GM19193 (cell line): ENCODE results near the gene ITGB5.

Experiments used
- POLR2A ChIP-seq: IDR thresholded peaks from 4 replicates; pipeline ENCODE4 v1.6.1; 2011; ENCODE audit not compliant: insufficient read depth, insufficient read length; ENCODE audit errors: extremely low read depth

ITGB5 gene

DNA sequence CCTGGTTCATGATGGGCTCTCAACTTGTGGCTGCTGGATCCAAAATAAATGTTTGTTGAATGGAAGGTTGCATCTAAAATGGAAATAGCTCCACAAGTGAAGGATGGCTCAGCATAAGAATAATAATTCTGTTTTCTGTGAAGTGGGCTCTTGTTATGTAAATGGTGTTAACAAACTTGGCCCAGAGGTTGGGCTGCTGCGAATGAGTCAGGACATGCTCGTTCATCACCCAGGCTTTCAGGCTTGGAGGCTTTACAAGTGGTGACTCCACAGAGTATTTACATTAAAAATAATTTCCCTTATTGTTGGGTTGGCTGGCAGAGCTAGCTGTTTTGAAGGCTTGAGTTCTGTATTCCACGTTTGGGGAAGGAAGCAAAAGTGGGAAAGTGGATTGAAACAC, 60.5 kb downstream of the ITGB5 start:
- no peak for TF ChIP-seq POLR2A

DNA sequence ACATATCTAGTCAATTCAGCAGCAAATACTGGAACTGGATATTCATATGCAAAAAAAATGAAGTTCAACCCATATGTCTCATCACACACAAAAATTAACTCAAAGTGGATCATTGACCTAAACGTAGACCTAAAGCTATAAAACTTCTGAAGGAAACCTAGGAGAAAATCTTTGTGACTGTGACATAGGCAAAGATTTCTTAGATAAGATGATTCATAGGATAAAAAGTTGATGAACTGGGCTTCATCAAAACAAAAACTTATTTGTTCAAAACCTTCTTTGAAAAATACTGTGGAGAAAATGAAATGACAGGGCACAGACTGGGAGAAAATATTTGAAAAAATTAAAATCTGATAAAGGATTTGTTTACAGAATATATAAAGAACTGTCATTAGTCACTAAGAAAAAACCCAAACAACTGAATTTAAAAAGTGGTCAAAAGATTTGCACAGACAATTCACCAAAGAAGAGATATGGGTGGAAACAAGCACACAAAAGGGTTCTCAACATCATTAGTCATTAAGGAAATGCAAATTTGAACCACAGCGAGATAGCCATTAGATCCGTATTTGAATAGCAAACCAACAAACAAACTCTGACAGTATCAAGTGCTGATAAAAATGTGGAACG, 62.8 kb downstream of the ITGB5 start:
- TF ChIP-seq POLR2A, result no peak

- TF ChIP-seq POLR2A, result no peak
Observed at GRCh38 chr3:124823648-124824047, 63.5 kb downstream of the ITGB5 start.

GRCh38 chr3:124823206-124823605, 64.0 kb downstream of the ITGB5 start:
- no peak for TF ChIP-seq POLR2A

- TF ChIP-seq POLR2A, result no peak
Observed at GRCh38 chr3:124821356-124821755, 65.8 kb downstream of the ITGB5 start.

DNA sequence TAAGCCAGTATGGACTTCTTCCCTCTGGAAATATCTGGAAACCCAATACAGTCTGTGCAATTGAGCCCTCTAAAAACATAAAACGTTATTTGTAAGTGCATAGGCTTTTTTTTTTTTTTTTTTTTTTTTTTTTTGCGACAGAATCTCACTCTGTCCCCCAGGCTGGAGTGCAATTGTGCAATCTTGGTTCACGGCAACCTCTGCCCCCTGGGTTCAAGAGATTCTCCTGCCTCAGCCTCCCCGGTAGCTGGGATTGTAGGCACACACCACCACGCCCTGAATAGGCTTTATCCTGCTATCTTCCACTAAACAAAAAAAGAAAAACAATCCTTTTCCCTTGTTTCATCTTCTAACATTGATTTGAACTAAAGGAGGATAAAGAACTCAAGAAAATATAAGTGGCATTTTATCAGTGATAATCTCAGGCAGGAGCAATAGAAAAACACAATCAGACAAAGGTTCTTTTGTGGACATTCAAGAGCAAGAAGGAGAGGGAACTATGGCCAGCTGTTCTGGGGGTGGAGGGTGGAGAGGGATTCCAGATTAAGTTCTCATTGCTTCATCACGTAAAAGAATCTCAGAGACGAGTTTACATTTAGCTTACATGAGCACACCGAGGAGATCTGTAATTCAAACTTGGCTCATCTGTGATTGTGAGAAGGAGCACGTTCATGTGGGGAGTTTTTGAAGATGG, 68.6 kb downstream of the ITGB5 start:
- TF ChIP-seq POLR2A, result no peak

DNA sequence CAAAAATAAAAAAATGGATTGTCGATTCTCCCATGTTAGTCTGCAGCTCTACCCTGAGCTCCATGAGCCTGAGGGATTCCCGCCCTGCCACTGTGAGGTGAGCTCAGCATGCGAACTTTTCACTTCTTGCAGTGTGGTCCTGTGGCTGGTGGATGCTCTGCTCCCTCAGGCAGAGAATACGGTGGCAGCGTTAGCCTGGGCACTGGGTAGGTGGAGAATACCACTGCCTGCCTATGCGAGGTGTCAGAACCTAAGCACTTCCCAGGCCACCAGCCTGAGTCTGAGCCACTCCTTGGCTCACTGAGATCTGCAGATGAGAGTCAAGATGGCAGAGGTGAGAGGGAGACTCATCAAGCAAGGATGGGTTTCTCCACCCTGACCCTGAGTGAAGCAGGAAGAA, 70.1 kb downstream of the ITGB5 start:
- no peak for TF ChIP-seq POLR2A

GRCh38 chr3:124816206-124816605, 71.0 kb downstream of the ITGB5 start:
- TF ChIP-seq POLR2A, result no peak

DNA sequence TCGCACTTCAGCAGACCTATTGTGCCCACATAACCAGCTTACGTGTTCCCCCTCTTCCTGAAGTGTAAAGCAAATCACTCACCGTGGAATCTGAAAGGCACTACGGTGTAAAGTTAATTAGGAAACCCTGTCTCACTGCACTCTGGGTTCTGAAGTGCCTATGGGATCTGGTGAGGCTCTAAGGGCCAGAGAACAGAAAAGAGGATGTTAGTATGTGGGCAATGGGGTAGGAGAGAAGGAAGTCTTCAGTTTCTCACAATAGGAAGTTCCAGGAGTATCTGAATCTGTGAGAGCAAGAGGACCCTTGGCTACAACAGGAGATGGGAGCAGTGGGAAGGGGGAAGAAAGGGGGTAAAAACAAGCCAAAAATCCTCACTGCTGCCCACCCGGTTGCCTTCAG, 71.4 kb downstream of the ITGB5 start:
- no peak for TF ChIP-seq POLR2A

DNA sequence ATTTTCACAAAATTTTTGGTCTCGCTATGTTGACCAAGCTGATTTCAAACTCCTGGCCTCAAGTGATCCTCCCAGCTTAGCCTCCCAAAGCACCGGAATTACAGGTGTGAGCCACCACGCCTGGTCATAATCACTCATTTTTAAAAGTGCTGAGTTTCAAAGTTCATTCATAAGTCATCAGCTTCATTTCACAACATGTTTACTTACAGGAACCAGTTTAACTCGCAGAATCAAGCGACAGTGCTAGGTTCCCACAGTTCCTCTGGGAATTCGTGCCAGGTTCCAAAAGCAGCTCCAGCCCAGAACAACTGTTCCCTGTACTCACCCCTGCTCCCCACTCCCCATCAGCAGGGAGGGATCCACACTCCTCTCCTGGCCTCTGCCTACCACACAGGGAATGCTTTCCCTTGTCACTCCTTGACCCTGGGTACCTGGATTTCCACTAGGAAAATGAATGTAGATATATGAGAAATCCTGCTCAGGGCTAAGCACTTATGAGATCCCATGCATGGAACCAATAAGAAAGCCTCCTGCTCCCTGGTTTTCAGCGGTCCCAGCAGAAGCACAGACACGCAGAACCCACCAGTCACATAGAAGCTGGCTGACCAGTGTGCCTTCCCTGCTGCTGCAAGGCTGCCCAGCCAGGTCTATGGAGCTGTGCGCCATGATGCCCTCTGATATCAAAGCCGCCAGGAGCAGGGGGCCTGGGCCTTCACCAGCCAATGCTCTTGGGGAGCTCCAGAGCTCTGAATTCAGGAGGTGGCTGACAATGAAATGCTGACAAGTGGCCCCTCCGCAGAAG, 72.3 kb downstream of the ITGB5 start:
- no peak for TF ChIP-seq POLR2A

GRCh38 chr3:124813541-124813940, 73.6 kb downstream of the ITGB5 start:
- TF ChIP-seq POLR2A, result no peak

DNA sequence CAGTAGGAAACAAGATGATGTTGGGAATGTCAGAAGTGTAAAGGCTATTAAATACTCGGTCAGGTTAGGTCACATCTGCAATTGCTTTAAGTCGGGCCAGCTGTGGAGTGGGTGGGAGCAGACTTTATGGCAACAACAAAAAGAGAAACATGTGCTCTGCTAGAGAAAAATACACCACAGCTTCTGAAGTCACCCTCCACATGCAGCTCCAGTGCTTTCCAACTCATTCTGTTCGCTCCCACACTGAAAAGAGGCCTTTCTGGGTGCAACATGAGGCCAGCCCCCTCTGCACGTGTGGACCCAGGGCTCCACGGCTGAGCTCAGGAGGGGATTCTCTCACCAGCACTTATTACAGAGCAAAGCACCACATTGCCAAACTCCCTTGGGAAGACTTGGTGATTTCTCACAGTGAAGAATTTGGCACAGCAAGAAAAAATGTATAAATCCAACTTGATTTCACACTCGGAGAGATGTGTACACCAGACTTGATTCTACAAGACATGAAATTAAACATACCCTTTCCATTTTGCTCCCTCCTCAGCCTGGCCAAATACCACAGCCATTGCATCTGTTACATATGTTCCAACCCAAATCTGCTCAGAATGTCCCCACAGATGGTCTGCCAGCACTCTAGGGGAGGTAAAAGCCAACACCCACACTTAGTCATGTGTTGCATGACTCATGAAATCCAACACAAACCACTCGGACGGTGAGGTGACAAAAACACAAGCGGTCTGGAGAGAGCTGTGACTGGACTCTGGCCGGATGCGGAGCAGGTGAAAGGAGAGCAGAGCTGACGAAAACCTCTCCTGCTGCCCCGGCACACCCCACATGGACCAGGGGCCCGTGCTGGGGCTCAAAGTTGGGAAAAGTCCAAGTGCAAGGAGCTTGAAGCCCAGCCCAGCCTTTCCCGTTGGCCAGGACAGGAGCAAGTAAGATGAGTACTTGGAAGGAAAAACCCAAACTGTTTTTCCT, 74.6 kb downstream of the ITGB5 start:
- TF ChIP-seq POLR2A, result no peak

- no peak for TF ChIP-seq POLR2A
Observed at GRCh38 chr3:124811436-124811835, 75.7 kb downstream of the ITGB5 start.

- no peak for TF ChIP-seq POLR2A
Observed at GRCh38 chr3:124810970-124811369, 76.2 kb downstream of the ITGB5 start.

DNA sequence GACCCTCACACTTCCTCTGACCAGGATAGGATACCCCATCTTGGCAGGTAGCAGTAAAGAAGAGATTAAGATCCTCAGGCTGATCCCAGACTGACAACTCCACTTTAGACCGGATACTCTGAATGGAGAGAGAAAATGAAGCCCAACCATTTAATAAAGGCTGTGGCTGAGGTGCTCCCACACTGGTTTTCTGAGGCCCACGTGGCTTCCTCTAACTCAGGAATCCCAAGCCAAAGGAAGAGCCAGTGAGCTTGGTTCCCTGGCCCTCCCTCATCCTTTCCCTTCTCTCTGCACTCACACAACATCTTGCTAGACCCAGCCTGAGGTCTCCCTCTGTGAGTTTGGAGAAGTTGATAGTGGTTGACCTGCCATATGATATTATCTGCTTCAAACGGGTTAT, 78.1 kb downstream of the ITGB5 start:
- no peak for TF ChIP-seq POLR2A
